ENCODE data around the gene PCDHB14. TPM values are rescaled to one million over a fixed set of nuclear protein-coding genes. Genes with fewer than 3 reads are reported as not detected.

The PCDHB14 gene
- total RNA-seq, 1 experiment from 2014 or later, result 0.07 TPM

DNA sequence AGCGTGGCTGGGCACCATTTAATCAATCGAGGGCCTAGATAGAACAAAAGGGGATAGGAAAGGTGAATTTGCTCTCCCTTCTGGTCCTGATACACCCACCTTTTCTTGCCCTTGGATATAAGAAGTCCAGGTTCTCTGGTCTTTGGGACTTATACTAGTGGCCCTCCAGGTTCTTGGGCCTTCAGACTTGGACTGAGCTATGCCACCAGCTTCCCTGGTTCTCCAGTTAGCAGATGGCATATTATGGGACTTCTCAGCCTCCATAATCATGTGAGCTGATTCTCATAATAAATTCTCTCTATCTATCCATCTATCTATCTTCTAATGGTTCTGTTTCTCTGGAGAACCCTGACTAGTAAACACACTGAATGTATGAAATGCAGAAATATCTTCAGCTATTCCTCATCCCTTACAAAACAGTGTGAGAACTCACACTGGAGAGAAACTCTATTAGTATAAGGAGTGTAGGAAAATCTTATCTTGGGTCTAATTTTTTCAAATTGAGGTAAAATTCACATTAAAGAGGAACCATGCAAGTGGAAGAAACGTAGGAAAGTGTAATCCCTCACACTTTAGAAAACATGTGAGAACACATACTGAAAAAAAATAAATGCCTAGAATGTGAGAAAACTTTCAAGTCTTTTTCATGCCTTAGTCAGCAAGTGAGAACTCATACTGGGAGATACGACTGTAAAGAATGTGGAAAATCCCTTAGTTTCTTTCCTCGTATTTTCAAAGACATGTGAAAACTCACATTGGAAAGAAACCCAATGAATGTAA is 37.5 kb downstream of the PCDHB14 start:
- H3K79me2 ChIP-seq (ENCODE audit: low read depth), result no peaks in the 10 kb centered on the region
- no peak overlapping the region for H2AFZ ChIP-seq
- H3K36me3 ChIP-seq (ENCODE audit: low read depth), result no peaks in the 10 kb centered on the region
- H4K20me1 ChIP-seq (ENCODE audit: insufficient read depth), result no peaks in the 10 kb centered on the region
- no TSS peak for BruUV-seq (replicated peaks)
- H3K4me2 ChIP-seq, result no peak overlapping the region
- H3K4me1 ChIP-seq (replicated peaks; ENCODE audit: insufficient read depth), result no peaks in the 10 kb centered on the region
- intact Hi-C loops (cut with micrococcal nuclease; ENCODE audit: unreplicated experiment), result no loop called here
- no peak overlapping the region for H3K27ac ChIP-seq
- H3K9me3 ChIP-seq (ENCODE audit: insufficient read depth, low read depth), result peaks cover 54% of the 10 kb centered on the region
- no peak for DNase-seq
- no peak overlapping the region for H3K4me3 ChIP-seq
- POLR2A ChIA-PET (ENCODE audit: unreplicated experiment), result no interaction called here
- CTCF ChIA-PET, result no interaction called here
- H3K27me3 ChIP-seq (ENCODE audit: insufficient read depth, low read depth), result no peaks in the 10 kb centered on the region
- H3K9me2 ChIP-seq (ENCODE audit: insufficient read depth), result no peaks in the 10 kb centered on the region
- no peak for TF ChIP-seq EZH2 (IDR thresholded peaks at IDR 0.05; ENCODE audit: low read depth)
- TF ChIP-seq, protein P1, sequence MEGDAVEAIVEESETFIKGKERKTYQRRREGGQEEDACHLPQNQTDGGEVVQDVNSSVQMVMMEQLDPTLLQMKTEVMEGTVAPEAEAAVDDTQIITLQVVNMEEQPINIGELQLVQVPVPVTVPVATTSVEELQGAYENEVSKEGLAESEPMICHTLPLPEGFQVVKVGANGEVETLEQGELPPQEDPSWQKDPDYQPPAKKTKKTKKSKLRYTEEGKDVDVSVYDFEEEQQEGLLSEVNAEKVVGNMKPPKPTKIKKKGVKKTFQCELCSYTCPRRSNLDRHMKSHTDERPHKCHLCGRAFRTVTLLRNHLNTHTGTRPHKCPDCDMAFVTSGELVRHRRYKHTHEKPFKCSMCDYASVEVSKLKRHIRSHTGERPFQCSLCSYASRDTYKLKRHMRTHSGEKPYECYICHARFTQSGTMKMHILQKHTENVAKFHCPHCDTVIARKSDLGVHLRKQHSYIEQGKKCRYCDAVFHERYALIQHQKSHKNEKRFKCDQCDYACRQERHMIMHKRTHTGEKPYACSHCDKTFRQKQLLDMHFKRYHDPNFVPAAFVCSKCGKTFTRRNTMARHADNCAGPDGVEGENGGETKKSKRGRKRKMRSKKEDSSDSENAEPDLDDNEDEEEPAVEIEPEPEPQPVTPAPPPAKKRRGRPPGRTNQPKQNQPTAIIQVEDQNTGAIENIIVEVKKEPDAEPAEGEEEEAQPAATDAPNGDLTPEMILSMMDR (conservative IDR thresholded peaks at IDR 0.05), result no peak
- no peaks in the 10 kb centered on the region for H3F3A ChIP-seq (ENCODE audit: insufficient read depth, low read depth)

DNA sequence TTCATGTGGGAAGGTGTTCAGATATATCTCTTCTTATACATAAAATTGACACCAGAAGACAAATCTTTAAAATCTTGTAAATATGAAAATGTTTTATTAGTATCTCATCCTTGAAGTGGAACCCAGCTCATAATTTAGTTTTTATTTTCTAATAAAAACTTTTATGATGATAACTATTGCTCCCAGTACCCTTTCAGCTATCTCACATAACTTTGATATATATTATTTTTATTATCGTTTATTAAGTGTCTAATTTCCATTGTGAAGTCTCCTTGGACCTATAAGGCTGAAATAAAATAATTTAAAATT is 38.0 kb downstream of the PCDHB14 start:
- DNase-seq, result no peak
- ChIA-PET CTCF (no interaction called here), POLR2A (ENCODE audit: unreplicated experiment) (no interaction called here)
- Histone ChIP-seq H3K4me3 (no peak overlapping the region), H3K79me2 (ENCODE audit: low read depth) (no peaks in the 10 kb centered on the region), H3K27me3 (ENCODE audit: insufficient read depth, low read depth) (no peaks in the 10 kb centered on the region), H3K36me3 (ENCODE audit: low read depth) (no peaks in the 10 kb centered on the region), H4K20me1 (ENCODE audit: insufficient read depth) (no peaks in the 10 kb centered on the region), H3K27ac (no peak overlapping the region), H3K9me3 (ENCODE audit: insufficient read depth, low read depth) (peaks cover 50% of the 10 kb centered on the region), H3K9me2 (ENCODE audit: insufficient read depth) (no peaks in the 10 kb centered on the region), H3F3A (ENCODE audit: insufficient read depth, low read depth) (no peaks in the 10 kb centered on the region), H3K4me1 (replicated peaks; ENCODE audit: insufficient read depth) (no peaks in the 10 kb centered on the region), H2AFZ (no peak overlapping the region), H3K4me2 (no peak overlapping the region)
- TF ChIP-seq, protein P1 (conservative IDR thresholded peaks at IDR 0.05), result no peak
- no peak for TF ChIP-seq EZH2 (IDR thresholded peaks at IDR 0.05; ENCODE audit: low read depth)
- BruUV-seq (replicated peaks), result no TSS peak
- intact Hi-C loops (cut with micrococcal nuclease; ENCODE audit: unreplicated experiment), result no loop called here

DNA sequence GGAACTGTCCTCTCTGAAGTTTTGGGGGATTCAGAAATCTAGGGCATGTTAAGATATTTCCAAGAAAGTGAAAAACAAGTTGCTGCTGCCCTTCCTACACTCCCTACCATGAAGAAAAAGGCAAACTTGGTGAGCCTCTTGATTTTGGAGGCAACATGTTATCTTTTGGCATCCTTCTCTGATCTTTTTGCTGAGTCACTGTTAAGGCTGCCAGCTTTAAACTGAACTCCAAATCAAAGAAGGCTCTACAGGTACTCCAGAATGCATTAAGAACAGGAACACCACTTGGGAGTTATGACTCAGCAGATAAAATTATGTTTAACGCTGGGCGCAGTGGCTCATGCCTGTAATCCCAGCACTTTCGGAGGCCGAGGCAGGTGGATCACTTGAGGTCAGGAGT is 46.1 kb downstream of the PCDHB14 start:
- H3K9me3 ChIP-seq (ENCODE audit: insufficient read depth, low read depth), result peaks cover 17% of the 10 kb centered on the region; the same call in 1 of the 2 replicates
- H3K4me3 ChIP-seq, result no peak overlapping the region
- ChIA-PET POLR2A (ENCODE audit: unreplicated experiment) (no interaction called here), CTCF (no interaction called here)
- no peak overlapping the region for H3K27ac ChIP-seq
- H3K27me3 ChIP-seq (ENCODE audit: insufficient read depth, low read depth), result no peaks in the 10 kb centered on the region
- no peaks in the 10 kb centered on the region for H3K79me2 ChIP-seq (ENCODE audit: low read depth)
- no peaks in the 10 kb centered on the region for H3K4me1 ChIP-seq (replicated peaks; ENCODE audit: insufficient read depth)
- H3K36me3 ChIP-seq (ENCODE audit: low read depth), result no peaks in the 10 kb centered on the region
- H4K20me1 ChIP-seq (ENCODE audit: insufficient read depth), result no peaks in the 10 kb centered on the region
- no peak overlapping the region for H3K4me2 ChIP-seq
- H3F3A ChIP-seq (ENCODE audit: insufficient read depth, low read depth), result no peaks in the 10 kb centered on the region
- intact Hi-C loops (cut with micrococcal nuclease; ENCODE audit: unreplicated experiment), result no loop called here
- BruUV-seq (replicated peaks), result no TSS peak
- DNase-seq, result no peak
- TF ChIP-seq EZH2 (IDR thresholded peaks at IDR 0.05; ENCODE audit: low read depth), result no peak
- no peak overlapping the region for H2AFZ ChIP-seq
- no peaks in the 10 kb centered on the region for H3K9me2 ChIP-seq (ENCODE audit: insufficient read depth)

DNA sequence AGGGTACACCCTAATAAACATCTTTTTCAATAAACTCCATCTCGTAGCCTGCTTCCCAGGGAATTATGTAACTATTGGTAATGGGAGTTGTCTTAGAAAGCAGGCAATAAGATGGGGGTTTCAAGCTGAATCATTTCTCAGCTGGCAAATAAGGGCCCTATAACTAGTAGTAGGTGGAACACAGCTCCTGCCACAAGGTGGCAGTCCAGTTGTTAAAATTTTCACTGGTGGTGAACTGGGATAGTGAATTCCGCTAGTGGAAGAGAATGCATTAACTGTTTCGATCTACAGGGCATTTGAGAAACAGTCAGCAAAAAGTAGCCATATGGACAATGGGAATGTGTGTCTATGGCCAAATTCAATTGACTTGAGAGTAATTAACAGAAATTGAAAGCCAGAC is 49.8 kb downstream of the PCDHB14 start:
- CTCF ChIA-PET, result no interaction called here
- Histone ChIP-seq H3F3A (ENCODE audit: insufficient read depth, low read depth) (no peaks in the 10 kb centered on the region), H3K27ac (no peak overlapping the region), H3K79me2 (ENCODE audit: low read depth) (no peaks in the 10 kb centered on the region), H3K4me3 (no peak overlapping the region), H2AFZ (no peak overlapping the region), H3K27me3 (ENCODE audit: insufficient read depth, low read depth) (no peaks in the 10 kb centered on the region), H3K4me2 (no peak overlapping the region), H3K9me3 (ENCODE audit: insufficient read depth, low read depth) (peaks cover 11% of the 10 kb centered on the region; the same call in 1 of the 2 replicates), H3K36me3 (ENCODE audit: low read depth) (no peaks in the 10 kb centered on the region), H3K9me2 (ENCODE audit: insufficient read depth) (no peaks in the 10 kb centered on the region), H4K20me1 (ENCODE audit: insufficient read depth) (no peaks in the 10 kb centered on the region), H3K4me1 (replicated peaks; ENCODE audit: insufficient read depth) (no peaks in the 10 kb centered on the region)
- no TSS peak for BruUV-seq (replicated peaks)
- TF ChIP-seq, protein P1 (conservative IDR thresholded peaks at IDR 0.05), result no peak
- TF ChIP-seq EZH2 (IDR thresholded peaks at IDR 0.05; ENCODE audit: low read depth), result no peak
- POLR2A ChIA-PET (ENCODE audit: unreplicated experiment), result no interaction called here
- intact Hi-C loops (cut with micrococcal nuclease; ENCODE audit: unreplicated experiment), result no loop called here
- no peak for DNase-seq

Data from PC-9 (cell line).